ENCODE results near the gene VPS41.

DNA sequence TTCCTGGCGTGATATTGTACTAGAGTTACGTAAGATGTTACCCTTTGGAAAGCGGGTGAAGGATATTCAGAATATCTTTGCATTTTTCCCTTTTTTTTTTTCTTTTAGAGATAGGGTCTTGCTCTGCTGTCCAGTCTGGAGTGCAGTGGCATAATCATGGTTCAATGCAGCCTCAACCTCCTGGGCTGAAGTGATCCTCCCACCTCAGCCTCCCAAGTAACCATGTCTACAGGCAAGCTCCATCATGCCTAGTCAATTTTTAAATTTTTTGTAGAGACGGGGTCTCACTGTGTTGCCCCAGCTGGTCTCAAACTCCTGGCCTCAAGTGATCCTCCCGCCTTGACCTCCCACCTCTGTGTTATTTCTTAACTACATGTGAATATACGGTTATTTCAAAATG, 18.4 kb downstream of the VPS41 start:
- TF ChIP-seq, protein P1, sequence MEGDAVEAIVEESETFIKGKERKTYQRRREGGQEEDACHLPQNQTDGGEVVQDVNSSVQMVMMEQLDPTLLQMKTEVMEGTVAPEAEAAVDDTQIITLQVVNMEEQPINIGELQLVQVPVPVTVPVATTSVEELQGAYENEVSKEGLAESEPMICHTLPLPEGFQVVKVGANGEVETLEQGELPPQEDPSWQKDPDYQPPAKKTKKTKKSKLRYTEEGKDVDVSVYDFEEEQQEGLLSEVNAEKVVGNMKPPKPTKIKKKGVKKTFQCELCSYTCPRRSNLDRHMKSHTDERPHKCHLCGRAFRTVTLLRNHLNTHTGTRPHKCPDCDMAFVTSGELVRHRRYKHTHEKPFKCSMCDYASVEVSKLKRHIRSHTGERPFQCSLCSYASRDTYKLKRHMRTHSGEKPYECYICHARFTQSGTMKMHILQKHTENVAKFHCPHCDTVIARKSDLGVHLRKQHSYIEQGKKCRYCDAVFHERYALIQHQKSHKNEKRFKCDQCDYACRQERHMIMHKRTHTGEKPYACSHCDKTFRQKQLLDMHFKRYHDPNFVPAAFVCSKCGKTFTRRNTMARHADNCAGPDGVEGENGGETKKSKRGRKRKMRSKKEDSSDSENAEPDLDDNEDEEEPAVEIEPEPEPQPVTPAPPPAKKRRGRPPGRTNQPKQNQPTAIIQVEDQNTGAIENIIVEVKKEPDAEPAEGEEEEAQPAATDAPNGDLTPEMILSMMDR (conservative IDR thresholded peaks at IDR 0.05; ENCODE audit: low read length), result no peak
- no peak for TF ChIP-seq EZH2phosphoT487 (IDR thresholded peaks at IDR 0.05; ENCODE audit: borderline replicate concordance)

Data from Loucy (cell line).